Stromal cell of bone marrow (primary cell): ENCODE measurements around the gene FNDC7.
"Not testable (repeated sequence)": the region's sequence is repeated elsewhere in the genome, so short reads cannot be mapped to it uniquely, and the experiment has no call there.

Experiments used
- DNase-seq: peaks from one replicate; pipeline ENCODE4 v3.0.0-alpha.2; 2012; ENCODE audit warnings: low read depth

FNDC7 gene

DNA sequence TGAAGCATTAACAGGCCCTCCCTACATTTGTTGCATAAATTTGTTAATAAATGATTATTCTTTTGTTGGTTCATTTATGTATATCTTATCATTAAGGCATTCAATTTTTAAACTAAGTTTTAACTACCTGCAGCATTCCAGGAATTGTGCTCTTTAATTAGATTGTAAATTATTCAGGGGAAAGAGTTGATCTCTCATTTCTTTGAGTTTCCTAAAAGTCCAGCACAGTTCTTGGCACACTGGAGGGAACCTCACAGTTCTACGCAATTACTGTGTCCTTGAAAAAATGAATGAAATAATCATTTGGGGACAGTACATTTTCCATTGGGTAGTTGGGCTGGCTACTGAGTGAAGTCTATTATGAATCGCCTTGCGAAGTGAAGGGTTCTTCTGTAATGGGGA lies 33.3 kb downstream of the FNDC7 start:
- DNase-seq = no peak

DNA sequence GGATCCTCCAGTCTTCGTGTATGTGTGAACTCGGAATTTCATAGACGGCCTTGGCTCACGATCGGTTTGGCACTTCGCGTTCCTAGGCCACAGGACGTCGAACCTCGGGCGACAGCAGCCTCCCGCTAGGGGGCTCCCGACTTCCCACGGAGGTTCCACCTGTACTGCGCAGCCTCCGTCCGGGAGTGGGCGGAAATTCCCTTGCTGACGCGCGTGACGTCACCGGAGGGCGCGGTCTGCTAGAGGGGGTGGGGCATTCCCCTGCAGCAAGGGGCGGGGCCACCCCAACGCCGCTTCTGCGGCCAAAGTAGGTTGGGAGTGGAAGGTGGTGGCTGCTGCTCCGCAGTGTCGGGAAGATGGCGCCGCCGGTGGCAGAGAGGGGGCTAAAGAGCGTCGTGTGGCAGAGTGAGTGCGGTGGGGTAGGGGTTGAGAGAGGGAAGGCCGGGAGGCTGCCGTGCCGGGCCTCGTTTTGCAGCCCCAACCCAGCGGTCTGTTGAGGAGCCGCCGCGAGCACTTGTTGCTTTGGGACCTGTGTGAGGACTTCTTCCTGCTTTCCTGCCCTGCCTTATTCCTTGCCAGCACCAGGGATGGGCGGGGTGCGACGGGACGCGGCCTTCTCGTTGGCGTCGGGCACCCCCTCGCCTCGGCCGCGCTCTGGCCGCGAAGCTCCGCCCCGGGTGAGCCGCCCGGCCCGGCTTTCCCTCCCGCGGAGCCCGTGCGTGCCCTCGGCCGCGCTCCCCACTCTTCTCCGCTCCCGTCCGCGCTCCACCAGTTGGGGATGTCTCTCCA lies 33.9 kb downstream of the FNDC7 start, which contains the start of gene STXBP3:
Gene STXBP3, plus strand, starts transcription at position 293 of the 789 bp plus-strand sequence. Its CDS starts 64 bp downstream, at position 357.
- DNase-seq = peak; percentile 88

DNA sequence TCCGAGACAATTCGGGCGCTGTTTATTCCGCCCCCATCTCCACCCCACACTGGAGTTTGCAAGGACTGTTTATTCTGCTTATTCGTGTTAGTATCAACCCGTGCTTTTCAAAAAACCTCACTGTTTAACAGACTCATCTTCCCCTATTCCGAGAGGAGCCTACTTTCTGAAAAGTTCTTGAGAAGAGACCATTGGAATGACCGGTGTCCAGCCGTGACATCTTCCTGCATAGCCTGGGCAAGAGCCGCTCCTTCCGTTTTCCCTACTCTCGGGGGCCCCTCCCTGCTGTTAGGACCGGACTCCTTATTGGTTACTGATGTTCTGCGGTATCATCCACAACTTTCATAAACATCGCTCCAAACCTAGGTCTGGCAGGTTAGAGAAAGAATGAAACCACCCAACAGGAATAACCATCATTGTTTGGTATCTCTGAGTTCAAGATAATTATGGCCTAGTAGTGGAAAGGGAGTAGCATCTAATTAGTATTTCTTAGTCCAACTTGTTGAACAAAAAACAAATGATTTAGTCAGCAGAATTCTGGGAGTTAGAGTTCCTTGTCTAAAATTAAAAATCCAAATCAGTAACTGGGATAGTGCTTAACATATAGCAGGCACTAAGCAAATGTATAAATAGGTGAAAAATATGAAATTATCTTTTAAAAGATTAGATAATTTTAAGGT lies 34.6 kb downstream of the FNDC7 start:
- DNase-seq = peak; percentile 75

DNA sequence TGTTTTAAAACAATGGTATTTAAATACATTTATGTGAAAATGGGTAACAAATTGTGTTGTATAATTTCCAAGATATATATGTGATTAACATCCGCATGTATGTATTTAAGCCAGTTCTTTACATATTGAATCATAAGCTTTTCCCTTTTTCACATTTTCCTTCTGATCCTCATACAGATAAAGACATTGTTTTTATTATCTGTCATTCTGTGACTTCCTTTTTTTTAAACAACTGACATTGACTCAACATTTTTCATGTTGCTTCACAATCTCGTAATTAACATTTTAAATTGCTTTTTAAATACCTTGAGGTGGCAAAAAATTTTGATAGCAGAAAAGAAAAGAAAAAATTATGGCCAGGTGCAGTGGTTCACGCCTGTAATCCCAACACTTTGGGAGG lies 35.2 kb downstream of the FNDC7 start:
- no peak for DNase-seq

DNA sequence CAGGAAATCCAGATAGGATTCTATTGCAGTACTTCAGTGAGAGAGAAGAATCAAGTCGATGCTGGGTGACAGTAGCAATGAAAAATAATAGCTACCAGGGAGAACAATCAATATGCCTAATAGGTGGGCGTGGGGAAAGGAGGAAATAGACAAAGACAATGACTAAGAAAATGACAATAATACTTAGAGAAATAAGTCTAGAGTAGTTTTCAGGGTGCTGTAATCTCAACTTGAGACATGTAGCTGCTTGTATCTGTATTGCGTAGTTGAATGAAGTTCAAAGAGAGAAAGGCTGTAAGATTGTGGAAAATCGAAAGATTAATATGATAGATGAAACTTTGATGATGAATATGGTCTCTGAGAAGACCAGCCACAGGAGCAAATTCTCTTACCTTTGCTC lies 36.4 kb downstream of the FNDC7 start:
- DNase-seq = no peak

DNA sequence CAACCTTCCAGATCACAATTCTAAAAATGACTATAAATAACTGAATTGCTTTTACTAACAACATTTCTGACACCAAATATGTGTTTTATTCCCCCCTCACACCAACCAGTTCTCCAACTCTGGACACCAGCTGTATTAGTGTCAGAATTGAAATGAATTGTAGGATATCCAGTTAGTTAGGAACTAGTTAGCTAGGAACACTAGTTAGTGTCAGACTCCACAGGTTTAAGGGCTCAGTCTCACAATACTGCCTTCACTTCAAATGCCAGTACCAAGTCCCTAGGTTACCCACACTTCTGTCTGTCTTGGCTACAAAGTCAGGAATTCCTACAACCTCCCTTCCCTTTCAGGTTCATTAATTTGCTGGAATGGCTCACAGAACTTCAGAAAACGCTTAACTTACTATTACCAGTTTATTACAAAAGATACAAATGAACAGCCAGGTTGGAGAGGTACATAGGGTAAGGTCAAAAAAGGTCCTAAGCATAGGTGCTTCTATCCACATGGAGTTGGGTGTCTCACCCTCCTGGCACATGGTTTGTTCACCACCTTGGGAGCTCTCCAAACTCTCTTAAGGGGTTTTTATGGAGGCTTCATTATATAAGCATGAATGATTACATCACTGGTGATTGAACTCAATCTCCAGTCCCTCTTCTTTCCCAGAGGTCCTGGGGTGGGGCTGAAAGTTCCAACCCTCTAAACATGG lies 37.9 kb downstream of the FNDC7 start:
- DNase-seq = peak; percentile 1

DNA sequence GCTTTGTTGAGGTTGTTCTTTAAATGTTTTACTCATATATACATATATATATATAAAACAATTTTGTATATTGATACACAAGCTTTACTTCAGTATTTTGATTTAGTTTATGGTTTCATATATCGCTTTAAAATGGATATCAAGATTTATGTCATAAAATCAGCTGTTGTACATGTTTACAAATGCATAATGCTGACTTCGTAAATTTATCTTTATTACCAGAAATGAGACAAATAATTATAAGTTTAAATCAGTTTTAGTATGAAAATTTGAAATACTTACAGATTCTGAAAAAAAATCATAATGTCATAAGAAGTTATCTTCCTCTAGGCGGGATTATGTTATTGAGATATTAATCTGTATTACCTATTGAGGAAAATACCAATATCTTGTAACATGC lies 40.7 kb downstream of the FNDC7 start:
- DNase-seq = no peak

DNA sequence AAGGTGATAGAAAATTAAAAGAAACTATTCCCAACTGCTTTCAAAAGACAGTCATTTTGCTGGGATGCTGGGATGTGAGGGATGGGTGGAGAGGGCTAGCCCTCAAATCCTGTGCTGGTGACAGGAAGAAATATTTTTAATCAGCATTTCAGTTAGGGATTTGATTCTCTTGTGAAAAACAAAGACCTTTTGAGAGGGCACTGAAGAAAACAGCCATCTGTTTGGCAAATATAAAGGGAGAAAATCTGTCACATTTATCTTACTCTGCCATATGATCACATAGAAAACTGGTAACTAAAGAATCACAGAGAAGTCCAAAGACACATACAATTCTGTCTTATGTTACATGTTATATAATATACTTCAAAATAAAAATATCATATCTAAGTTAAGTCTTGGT lies 46.1 kb downstream of the FNDC7 start:
- DNase-seq = no peak

DNA sequence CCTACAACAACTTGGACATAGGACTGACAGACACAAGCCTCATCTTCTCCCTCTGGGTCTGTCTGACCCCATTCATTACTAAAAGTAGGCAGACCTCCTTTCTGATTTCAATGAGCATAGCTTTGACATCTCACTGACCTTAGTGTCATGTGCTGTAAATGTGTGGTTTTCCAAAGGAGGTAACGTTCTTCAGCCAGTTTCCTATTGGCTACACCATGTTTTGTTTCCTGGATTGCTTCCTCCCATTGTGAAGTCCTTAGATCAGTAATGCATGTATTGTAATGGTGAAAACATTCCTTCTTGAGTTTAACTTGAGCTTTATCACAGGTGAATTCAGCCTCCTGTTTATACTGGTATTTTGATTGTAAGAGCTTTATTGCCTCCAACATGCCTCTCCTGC lies 54.4 kb downstream of the FNDC7 start:
- no peak for DNase-seq

DNA sequence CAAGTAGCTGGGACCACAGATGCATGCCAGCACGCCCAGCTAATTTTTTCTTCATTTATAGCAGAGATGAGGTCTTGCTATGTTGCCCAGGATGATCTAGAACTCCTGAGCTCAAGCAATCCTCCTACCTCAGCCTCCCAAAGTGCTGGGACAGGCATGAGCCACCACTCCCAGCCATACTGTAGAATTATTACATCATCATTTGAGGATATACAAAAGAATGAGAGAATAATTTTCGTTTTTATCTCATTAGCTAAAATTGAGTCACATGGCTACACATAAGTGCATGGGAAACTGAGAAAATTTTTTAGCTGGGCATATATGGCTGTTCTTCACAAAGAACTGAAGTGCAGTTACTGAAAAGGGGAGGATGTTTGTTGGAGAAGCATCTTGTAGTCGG lies 55.0 kb downstream of the FNDC7 start:
- no peak for DNase-seq

DNA sequence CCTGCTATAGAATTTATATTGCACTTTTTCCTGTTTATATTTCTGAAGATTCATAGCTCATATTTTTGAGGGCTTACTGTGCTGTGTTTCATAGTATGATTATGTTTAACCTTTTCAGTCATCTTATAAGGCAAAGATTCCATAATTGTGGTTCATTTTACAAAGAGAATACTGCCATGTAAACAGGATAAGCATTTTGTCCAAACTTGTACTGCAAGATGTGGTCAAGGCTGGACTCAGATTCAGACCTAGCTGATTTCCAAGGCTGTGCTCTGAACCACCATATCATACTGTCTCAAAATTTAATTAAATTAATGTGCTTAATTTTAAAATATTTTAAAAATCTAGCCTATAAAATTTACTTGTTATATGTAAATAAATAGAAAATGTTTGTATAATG lies 65.1 kb downstream of the FNDC7 start:
- DNase-seq = no peak

DNA sequence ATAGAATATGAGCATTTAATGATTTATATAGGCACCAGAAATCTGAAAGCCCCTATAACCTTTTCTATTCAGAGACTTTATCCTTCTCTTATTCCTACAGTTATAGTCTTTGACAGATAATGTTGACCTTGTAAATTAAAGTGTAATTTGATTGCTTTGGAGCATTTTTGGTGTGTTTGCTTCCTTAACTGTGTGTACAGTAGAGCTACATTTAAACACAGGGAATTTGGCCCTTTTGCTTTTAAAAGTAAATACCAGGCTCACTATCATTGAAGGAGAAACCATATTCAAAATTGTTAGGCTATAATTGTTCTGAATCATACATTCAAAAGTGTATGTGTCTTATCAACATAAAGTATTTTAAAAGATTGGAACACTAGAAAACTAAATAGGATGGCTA lies 66.7 kb downstream of the FNDC7 start:
- no peak for DNase-seq

DNA sequence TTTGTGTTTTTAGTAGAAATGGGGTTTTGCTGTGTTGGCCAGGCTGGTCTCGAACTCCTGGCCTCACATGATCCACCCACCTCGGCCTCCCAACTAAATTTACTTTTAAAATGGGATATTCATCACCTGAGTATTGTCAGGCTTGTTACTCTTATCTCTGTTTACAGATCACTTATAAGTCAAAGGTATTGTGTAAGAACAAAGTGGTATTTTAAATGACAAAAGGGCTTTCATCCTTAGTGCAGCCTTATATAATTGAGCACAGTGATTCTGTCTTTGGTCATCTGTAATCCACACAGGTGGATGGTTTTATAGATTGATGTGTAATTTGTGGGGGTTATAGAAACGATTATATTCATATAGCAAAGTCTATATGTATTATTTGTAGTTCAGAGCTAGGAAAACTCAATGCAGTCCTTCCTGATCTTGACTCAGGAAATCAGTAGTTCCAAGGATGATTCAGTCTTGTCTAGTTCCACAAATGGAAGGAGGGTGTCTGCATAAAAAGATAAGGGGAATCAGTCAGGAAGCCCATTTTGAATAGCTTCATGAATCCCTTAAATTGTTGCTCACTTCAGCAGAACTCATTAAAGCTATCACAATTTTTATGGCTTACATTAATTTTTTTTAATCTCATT lies 68.3 kb downstream of the FNDC7 start:
- no peak for DNase-seq

DNA sequence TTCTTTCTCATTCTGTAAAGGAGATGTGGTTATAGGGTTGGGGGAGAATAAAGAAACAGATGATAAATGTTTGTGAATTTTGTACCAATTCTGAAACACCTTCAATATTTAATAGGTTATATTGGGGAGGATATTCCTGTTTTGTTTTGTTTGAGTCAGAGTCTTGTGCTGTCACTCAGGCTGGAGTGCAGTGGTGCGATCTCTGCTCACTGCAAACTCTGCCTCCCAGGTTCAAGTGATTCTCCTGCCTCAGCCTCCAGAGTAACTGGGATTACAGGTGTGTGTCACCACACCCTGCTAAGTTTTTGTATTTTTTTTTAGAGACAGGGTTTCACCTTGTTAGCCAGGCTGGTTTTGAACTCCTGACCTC lies 68.9 kb downstream of the FNDC7 start:
- DNase-seq = not testable (repeated sequence)

DNA sequence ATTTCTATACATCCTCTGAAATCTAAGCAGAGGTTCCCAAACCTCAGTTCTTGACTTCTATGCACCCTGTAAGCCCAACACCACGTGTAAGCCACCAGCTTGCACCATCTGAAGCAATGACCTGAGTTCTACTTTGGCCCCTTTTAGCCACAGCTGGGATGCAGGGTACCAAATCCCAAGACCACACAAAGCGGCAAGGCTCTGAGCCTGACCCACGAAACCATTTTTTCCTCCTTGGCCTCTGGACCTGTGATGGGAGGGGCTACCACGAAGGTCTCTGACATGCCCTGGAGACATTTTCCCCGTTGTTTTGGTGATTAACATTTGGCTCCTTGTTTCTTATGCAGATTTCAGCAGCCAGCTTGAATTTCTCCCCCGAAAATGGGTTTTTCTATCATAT lies 72.6 kb downstream of the FNDC7 start:
- DNase-seq = no peak

DNA sequence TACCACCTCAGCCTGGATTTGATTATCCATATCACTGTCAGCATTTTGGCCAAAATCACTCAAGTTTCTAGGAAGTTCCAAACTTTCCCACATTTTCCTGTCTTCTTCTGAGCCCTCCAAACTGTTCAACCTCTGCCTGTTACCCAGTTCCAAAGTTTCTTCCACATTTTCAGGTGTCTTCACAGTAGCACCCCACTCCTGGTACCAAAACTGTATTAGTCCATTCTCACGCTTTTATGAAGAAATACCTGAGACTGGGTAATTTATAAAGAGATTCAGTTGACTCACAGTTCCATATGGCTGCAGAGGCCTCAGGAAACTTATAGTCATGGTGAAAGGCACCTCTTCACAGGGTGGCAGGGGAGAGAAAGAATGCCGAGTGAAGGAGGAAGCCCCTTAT lies 73.2 kb downstream of the FNDC7 start:
- no peak for DNase-seq

DNA sequence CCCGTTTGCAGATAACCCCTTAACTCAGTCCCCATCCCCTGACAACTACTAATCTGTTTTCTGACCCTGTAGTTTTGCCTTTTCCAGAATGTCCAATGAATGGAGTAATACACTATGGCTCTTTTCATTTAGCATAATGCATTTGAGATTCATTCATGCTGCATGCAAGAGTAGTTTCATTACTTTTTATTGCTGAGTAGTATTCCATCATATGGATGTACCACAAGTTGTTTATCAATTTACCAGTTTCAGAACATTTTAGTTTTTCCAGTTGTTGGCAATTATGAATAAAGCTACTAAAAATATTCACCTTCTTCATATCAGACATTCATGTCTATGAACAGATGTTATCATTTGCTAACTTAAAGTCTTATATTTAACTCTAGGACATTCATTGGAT lies 79.1 kb downstream of the FNDC7 start:
- no peak for DNase-seq
